ENCODE data around the gene ST8SIA4.

The ST8SIA4 gene

GRCh38 chr5:100779669-100780375, 123.3 kb downstream of the ST8SIA4 start:
- DNase-seq: peak; percentile 15

- DNase-seq: peak; percentile 25
Measured at GRCh38 chr5:100777680-100778300, 125.3 kb downstream of the ST8SIA4 start.

- DNase-seq: no peak
Measured at GRCh38 chr5:100775533-100775855, 127.6 kb downstream of the ST8SIA4 start.

DNA sequence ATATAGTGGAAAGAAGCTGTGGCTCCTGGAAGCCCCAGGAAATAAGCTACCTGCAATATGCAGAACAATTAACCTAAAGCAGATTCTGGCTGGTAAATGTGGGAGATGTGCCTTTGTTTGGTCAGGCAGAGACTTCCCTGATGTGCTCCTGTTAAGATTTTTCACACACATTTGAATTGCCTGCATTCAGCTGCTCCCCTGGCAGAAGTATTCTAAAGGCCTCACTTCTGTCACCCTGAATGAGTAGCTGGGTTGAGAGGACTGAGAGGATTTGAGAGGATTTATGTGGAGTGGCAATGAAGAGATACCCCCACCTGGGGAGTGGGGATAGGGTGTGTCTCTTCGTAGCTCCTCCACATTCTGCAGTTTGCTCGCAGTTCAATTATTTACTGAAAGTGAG, 130.5 kb downstream of the ST8SIA4 start:
- DNase-seq: no peak

DNA sequence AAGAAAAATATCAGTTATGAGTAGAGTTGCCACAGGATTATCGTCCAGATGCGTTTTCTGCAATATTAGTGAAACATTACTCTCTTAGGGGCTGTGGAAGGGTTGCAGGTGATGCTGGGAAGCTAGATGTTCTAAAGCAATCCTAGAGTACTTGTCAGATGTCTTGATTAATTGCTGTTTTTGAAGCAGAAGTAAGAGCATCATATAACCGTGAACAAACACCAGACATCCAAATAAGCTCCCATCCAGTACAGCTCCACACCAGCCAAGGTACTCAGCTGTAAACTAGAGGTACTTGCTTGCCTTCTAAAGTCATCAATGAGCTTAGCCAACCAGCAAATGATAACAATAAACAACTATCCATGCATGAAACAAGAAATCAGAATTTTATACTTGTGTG, 131.1 kb downstream of the ST8SIA4 start:
- no peak for DNase-seq

DNA sequence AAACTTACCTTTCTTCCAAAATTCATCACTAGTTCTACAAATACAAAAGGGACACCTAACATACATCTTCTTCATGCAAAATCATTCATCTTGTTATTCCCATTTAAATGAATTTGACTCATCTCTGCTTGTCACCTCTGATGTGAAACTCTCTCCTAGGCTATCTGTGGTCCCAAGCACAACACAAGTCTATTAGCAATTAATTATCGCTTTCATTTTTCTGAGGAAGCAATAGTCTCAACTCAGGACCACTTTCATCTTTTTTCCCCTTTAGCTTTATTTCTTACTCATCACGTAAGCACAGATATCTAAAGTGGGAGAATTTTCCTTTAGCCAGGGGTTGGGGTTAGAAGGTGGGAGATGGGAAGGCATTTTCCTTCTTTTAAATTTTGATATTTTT, 131.9 kb downstream of the ST8SIA4 start:
- no peak for DNase-seq

GRCh38 chr5:100768221-100768620, 134.9 kb downstream of the ST8SIA4 start:
- no peak for DNase-seq

DNA sequence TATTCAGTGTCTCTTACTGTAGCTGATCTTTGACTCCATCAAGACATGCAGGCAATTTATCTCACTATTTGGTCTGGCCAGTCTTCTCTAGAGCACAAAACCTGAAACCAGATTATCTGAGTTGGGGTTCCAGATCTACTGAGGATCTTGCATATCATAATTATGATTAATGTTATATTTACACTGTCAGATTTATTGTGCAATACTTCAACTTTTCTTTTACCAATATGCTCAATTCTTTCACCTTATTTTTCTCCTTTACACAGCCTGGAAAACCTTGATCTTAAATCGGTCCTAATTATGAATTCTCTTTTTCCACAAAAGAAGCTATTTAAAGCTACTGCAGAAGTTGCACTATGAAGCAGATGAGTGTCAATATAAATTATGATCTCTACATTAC, 140.1 kb downstream of the ST8SIA4 start:
- no peak for DNase-seq

DNA sequence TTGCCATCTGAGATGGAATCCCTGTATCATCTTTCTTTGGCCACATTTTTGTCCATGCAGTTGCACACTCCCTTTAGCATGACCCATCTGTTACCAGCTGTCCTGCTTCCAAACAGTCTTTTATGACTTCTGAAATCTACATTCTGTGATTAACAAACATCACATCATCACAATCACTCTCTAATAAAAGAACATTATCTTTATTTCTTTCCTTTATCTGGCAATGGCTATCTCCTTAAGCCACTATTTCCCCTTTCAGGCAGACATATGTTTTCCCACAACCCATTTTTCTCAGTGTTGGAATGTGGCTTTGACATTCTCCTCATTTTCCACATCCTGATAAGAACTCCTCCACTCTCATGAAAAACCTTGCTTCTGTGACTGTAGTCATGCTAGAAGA, 141.0 kb downstream of the ST8SIA4 start:
- DNase-seq: no peak

DNA sequence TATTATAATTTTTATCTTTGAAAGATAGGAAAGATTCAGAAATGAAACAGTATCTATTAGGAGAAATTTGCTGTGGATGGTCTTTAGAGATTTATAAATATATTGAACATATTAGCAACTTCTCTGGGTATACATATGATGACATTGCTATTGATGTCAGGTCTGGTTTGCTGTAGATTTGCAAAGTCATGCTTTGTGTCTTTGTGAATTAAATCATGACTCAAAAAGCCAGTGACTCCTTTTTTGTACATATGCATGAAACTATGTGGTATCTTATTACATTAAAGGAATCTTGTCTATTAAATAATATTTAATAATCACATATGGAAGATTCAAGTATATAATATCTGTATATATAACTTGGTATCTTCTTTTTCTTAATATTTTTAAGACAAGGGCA, 141.9 kb downstream of the ST8SIA4 start:
- no peak for DNase-seq

DNA sequence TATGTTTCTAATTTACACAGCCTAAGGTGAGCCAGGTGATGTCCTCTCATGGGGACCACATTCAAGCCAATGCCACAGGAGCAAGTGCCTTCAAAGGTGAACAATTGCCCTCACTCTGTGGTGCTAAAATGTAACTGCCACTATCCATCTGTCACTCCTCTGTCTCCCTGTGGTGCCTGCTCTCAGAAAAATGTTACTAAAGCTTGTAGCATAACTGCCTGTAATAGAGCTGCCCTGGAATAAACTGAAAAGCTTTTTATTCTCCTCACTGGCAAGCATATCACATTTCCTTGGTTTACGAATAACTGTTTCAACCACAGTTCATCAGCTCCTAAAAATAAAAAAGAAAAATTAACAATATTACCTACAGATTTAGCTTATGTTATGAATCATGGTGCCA, 142.4 kb downstream of the ST8SIA4 start:
- no peak for DNase-seq

GRCh38 chr5:100758780-100759179, 144.3 kb downstream of the ST8SIA4 start:
- DNase-seq: no peak

DNA sequence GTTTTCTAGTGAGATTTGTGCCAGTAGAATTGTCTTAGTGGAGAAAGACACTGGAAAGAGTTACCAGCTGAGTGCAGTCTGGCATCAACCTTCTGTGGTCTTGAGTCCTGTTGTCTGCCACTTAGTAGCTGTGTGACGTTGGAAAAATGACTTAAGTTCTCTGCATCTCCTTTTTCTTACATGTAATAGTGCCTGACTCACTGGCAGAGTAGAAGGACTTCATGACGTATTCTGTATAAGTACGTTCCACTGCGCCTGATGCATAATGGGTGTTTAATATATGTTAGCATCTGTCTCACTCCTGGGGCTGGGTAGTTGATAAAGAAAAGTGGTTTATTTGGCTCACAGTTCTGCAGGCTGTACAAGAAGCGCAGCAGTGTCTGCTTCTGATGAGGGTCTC, 144.8 kb downstream of the ST8SIA4 start:
- DNase-seq: no peak

DNA sequence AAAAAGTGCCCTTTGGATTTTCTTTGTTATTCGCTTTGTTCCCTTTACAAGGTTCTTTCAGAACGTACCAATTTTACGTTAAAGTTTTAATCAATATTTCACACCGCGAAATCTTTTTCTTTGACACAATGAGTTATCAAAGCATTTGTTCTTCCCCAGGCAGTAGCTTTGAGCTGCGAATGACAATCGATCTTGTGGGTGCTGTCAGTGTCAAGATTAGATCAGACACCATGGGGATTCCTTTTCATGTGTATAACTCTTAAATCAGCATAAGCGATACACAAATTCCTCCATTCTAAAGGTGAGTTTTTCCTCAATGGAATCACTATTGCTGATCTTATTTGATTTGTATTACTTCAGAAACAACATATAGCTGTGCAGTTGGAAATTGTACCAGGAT, 145.5 kb downstream of the ST8SIA4 start:
- DNase-seq: no peak
